Glutamatergic neuron (in vitro differentiated cells): Measurements from ENCODE around the gene SASS6. TPM values are rescaled to one million over a fixed set of nuclear protein-coding genes. Genes with fewer than 3 reads are reported as not detected.

Experiments
- DNase-seq: peaks from one replicate; pipeline ENCODE4 v3.0.0; 2022
- H3K27ac Mint-ChIP-seq: one replicate; pipeline ENCODE4 v1.8.0; 2020; ENCODE audit warnings: mild to moderate bottlenecking, mixed read lengths, inconsistent platforms; ENCODE audit not compliant: unreplicated experiment
- H3K27me3 Mint-ChIP-seq: one replicate; pipeline ENCODE4 v1.8.0; 2020; ENCODE audit warnings: mild to moderate bottlenecking, moderate library complexity, mixed read lengths, inconsistent platforms; ENCODE audit not compliant: unreplicated experiment
- H3K36me3 Mint-ChIP-seq: one replicate; pipeline ENCODE4 v1.8.0; 2020; ENCODE audit warnings: mild to moderate bottlenecking, mixed read lengths, inconsistent platforms; ENCODE audit not compliant: unreplicated experiment
- H3K4me1 Mint-ChIP-seq: one replicate; pipeline ENCODE4 v1.8.0; 2020; ENCODE audit warnings: mild to moderate bottlenecking, low read depth, mixed read lengths, inconsistent platforms; ENCODE audit not compliant: unreplicated experiment
- H3K4me3 Mint-ChIP-seq: one replicate; pipeline ENCODE4 v1.8.0; 2020; ENCODE audit warnings: mild to moderate bottlenecking, mixed read lengths, inconsistent platforms; ENCODE audit not compliant: unreplicated experiment
- H3K9me3 Mint-ChIP-seq: one replicate; pipeline ENCODE4 v1.8.0; 2020; ENCODE audit warnings: mild to moderate bottlenecking, moderate library complexity, mixed read lengths, inconsistent platforms; ENCODE audit not compliant: unreplicated experiment
- total RNA-seq: library from RNA; stranded (reverse); fragmentation: NEBNext Ultra II Directional; extraction: Animal tissue kit (Norgen Biotek cat#: 25700); gene quantifications from one replicate; pipeline ENCODE4 v1.2.1, GENCODE V29; 2021; ENCODE audit not compliant: unreplicated experiment
- TF ChIP-seq, protein P1 (sequence below): fragments of 200-600 bp; sonication (generic); IDR thresholded peaks from one replicate; pipeline ENCODE4 v1.5.0; 2021; ENCODE audit not compliant: partially characterized antibody, unreplicated experiment

The SASS6 gene
- total RNA-seq, 1 donor from 2014 or later: 4.0 TPM

DNA sequence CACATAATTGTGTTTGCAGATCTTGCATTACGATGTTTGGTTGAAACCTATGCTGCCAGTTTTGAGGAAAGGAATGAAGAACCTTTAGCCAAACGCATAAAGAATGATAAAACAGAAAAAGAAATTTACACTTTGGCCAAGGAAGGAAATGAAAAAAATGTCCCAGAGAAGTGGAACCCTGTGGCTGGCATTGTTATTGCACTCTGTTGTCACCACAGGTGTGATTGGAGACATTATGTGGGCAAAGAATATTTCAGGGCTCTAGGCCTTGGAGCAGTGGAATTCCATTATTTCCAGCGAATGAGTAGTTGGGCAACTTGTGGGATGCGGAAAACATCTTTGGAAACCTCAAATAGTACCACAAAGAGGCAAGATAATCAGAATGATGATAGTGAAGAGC lies 15.1 kb upstream of the SASS6 start:
- TF ChIP-seq, protein P1, sequence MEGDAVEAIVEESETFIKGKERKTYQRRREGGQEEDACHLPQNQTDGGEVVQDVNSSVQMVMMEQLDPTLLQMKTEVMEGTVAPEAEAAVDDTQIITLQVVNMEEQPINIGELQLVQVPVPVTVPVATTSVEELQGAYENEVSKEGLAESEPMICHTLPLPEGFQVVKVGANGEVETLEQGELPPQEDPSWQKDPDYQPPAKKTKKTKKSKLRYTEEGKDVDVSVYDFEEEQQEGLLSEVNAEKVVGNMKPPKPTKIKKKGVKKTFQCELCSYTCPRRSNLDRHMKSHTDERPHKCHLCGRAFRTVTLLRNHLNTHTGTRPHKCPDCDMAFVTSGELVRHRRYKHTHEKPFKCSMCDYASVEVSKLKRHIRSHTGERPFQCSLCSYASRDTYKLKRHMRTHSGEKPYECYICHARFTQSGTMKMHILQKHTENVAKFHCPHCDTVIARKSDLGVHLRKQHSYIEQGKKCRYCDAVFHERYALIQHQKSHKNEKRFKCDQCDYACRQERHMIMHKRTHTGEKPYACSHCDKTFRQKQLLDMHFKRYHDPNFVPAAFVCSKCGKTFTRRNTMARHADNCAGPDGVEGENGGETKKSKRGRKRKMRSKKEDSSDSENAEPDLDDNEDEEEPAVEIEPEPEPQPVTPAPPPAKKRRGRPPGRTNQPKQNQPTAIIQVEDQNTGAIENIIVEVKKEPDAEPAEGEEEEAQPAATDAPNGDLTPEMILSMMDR: peak; percentile 11
- H3K4me1 Mint-ChIP-seq: no peaks in the 10 kb centered on the region
- DNase-seq: no peak
- no peaks in the 10 kb centered on the region for H3K36me3 Mint-ChIP-seq
- H3K9me3 Mint-ChIP-seq: no peaks in the 10 kb centered on the region
- H3K27me3 Mint-ChIP-seq: no peaks in the 10 kb centered on the region
- no peak overlapping the region for H3K4me3 Mint-ChIP-seq
- H3K27ac Mint-ChIP-seq: no peak overlapping the region

DNA sequence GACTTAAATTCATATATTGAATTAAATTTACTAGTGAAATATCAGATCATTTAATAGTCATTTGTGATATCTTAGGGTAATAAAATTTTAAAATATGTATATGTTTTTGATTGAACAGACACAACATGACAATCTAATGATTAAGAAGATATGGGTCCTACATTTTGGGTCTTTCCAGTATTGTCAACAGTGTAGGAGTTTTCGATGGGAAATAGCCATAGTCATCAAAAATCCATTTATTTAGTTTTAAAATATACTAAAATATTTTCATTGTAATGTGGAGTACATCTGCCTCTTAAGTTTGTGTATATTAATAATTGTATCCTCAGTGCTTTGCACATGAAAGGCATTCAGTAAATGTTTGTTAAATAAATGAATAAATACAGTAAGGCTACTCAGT lies 14.2 kb upstream of the SASS6 start:
- TF ChIP-seq, protein P1: no peak
- H3K27ac Mint-ChIP-seq: no peak overlapping the region

DNA sequence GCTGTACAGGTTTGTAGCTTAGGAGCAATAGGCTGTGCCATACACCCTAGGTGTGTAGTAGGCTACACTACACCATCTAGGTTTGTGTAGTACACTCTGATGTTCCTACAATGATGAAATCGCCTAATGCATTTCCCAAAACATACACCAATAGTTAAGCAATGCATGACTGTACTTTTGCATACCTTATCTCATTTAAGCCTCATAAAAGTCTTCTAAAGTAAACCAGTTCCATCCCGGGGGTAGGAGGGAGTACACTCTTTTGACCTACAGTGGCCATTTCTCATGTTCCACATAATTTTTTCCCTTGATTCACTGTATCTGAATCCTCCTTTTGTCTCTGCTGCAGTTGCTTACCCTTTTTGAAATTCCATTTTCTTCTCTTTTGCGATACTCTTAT lies 12.4 kb upstream of the SASS6 start:
- Mint-ChIP-seq H3K4me1 (no peaks in the 10 kb centered on the region), H3K36me3 (no peaks in the 10 kb centered on the region), H3K27ac (no peak overlapping the region), H3K27me3 (no peaks in the 10 kb centered on the region), H3K4me3 (no peak overlapping the region), H3K9me3 (no peaks in the 10 kb centered on the region)
- TF ChIP-seq, protein P1: no peak
- no peak for DNase-seq

More for the DNA sequence above, 14.2 kb upstream of the SASS6 start:
- Mint-ChIP-seq H3K4me3 (no peak overlapping the region), H3K4me1 (no peaks in the 10 kb centered on the region), H3K27me3 (no peaks in the 10 kb centered on the region), H3K9me3 (no peaks in the 10 kb centered on the region), H3K36me3 (no peaks in the 10 kb centered on the region)
- no peak for DNase-seq

DNA sequence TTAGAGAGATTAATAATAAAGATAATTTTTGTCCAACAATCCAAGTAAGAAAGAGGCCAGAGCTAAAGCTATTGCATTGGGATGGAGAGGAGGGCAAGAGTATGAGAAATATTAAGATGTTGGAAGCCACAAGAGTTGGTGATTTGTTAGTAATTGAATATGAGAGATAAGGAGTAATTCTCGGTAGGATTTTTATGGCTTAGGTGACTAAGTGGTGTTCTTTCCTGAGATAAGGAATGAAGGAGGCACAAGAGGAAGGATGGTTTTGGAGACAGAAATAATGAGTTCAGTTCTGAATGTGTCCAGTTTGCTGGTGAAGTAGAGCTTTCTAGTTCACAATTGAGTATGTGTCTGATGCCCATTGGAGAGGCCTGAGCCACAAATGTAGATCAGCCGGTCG lies 9.6 kb upstream of the SASS6 start:
- Mint-ChIP-seq H3K27me3 (no peaks in the 10 kb centered on the region), H3K9me3 (no peaks in the 10 kb centered on the region), H3K4me3 (no peak overlapping the region), H3K4me1 (no peaks in the 10 kb centered on the region), H3K27ac (no peak overlapping the region), H3K36me3 (no peaks in the 10 kb centered on the region)
- no peak for DNase-seq
- TF ChIP-seq, protein P1: no peak

DNA sequence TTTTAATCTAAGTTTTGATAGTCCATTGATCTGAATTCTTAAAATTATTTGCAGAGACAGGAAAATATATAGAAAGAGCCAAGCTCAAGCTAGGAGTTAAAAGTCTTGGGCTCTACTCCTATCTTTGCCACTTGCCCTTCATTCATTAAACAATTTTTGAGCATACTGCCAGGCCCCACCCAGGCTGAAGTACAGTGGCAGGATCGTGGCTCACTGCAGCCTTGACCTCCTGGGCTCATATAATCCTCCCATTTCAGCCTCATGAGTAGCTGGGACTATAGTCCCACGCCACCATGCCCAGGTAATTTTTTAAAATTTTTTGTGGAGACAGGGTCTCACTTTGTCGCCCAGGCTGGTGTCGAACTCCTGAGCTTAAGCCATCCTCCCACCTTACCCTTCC lies 8.5 kb upstream of the SASS6 start:
- H3K36me3 Mint-ChIP-seq: no peaks in the 10 kb centered on the region
- H3K4me3 Mint-ChIP-seq: no peak overlapping the region
- H3K27me3 Mint-ChIP-seq: no peaks in the 10 kb centered on the region

More for the DNA sequence above, 8.5 kb upstream of the SASS6 start:
- H3K27ac Mint-ChIP-seq: no peak overlapping the region
- H3K4me1 Mint-ChIP-seq: no peaks in the 10 kb centered on the region
- no peaks in the 10 kb centered on the region for H3K9me3 Mint-ChIP-seq
- no peak for DNase-seq
- TF ChIP-seq, protein P1: no peak
